ENCODE data around the gene ZNF3.

The ZNF3 gene

GRCh38 chr7:100057006-100057405 lies 24.5 kb downstream of the ZNF3 start:
- Mint-ChIP-seq H3K4me3 (no peak overlapping the region), H3K27me3 (no peaks in the 10 kb centered on the region), H3K27ac (no peak overlapping the region), H3K9me3 (no peaks in the 10 kb centered on the region), H3K4me1 (peaks cover 6% of the 10 kb centered on the region)
- ATAC-seq: no peak
- DNase-seq: no peak

GRCh38 chr7:100053215-100053614 lies 28.3 kb downstream of the ZNF3 start:
- Mint-ChIP-seq H3K4me3 (no peak overlapping the region), H3K27me3 (no peaks in the 10 kb centered on the region), H3K4me1 (peaks cover 26% of the 10 kb centered on the region), H3K27ac (no peak overlapping the region), H3K9me3 (no peaks in the 10 kb centered on the region)
- ATAC-seq (peak; percentile 35), DNase-seq (peak; percentile 18 to 27)

GRCh38 chr7:100051611-100052010 lies 29.9 kb downstream of the ZNF3 start:
- no peak for ATAC-seq
- Mint-ChIP-seq H3K4me3 (peak overlapping the region; percentile 16 to 19), H3K4me1 (peaks cover 22% of the 10 kb centered on the region), H3K9me3 (no peaks in the 10 kb centered on the region), H3K27ac (no peak overlapping the region), H3K27me3 (no peaks in the 10 kb centered on the region)
- DNase-seq: no peak

GRCh38 chr7:100049441-100050291 lies 31.9 kb downstream of the ZNF3 start, which contains the start of gene ZSCAN21:
TSS of gene ZSCAN21 (plus strand) at chr7:100049774. CDS start at chr7:100057007, 7,233 bp downstream.
- Mint-ChIP-seq H3K9me3 (no peaks in the 10 kb centered on the region), H3K27me3 (no peaks in the 10 kb centered on the region), H3K4me1 (peaks cover 22% of the 10 kb centered on the region), H3K4me3 (peak within 1 kb of the TSS; percentile 83 to 89), H3K27ac (peak within 1 kb of the TSS; percentile 22 to 82)
- ATAC-seq (peak; percentile 96), DNase-seq (peak; percentile 77 to 82)

DNA sequence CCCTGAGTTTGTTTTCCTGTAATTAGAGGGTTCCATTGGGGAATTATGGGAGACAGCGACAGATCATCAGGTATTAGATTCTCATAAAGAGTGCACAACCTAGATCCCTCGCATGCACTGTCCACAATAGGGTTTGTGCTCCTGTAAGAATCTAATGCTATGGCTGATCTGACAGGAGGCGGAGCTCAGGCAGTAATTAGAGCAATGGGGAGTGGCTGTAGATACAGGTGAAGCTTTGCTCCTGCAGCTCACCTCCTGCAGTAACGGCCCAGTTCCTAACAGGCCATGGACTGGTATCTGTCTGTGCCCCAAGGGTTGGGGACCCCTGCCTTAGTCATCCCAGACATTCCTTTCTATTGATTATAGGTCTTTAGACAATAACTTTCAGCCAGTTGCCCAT lies 32.8 kb downstream of the ZNF3 start:
- Mint-ChIP-seq H3K4me1 (peaks cover 22% of the 10 kb centered on the region), H3K27me3 (no peaks in the 10 kb centered on the region), H3K9me3 (no peaks in the 10 kb centered on the region), H3K4me3 (peak overlapping the region in 1 of 2 donors; percentile 83), H3K27ac (no peak overlapping the region)
- ATAC-seq (no peak), DNase-seq (no peak)

GRCh38 chr7:100044718-100045117 lies 36.8 kb downstream of the ZNF3 start:
- Mint-ChIP-seq H3K27me3 (no peaks in the 10 kb centered on the region), H3K4me3 (no peak overlapping the region), H3K27ac (no peak overlapping the region), H3K4me1 (peaks cover 19% of the 10 kb centered on the region), H3K9me3 (no peaks in the 10 kb centered on the region)
- ATAC-seq (no peak), DNase-seq (no peak)

DNA sequence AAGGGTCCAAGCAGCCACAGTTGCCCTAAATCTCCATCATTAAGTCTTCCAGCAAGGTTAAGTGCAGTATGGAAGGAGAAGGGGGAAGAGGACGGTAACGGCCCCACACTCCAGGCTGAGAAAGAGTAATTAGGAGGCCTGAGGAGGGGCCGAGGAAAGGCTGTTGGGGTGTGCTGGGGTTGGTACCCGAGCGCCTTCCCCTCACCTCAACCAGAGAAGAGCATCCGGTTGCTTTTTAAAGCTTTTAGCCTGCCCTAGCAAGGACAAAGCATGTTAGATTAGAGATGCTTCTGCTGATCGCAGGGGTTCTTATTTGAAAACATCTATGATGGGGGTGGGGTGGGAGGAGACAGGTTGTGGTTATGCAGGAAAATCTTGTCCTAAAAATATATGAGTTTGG lies 40.9 kb downstream of the ZNF3 start:
- no peak overlapping the region for H3K27ac Mint-ChIP-seq
- H3K27me3 Mint-ChIP-seq: no peaks in the 10 kb centered on the region
- H3K4me3 Mint-ChIP-seq: peak overlapping the region in 1 of 2 donors; percentile 10
- no peak for DNase-seq
- ATAC-seq: no peak
- H3K9me3 Mint-ChIP-seq: no peaks in the 10 kb centered on the region
- peaks cover 21% of the 10 kb centered on the region for H3K4me1 Mint-ChIP-seq

DNA sequence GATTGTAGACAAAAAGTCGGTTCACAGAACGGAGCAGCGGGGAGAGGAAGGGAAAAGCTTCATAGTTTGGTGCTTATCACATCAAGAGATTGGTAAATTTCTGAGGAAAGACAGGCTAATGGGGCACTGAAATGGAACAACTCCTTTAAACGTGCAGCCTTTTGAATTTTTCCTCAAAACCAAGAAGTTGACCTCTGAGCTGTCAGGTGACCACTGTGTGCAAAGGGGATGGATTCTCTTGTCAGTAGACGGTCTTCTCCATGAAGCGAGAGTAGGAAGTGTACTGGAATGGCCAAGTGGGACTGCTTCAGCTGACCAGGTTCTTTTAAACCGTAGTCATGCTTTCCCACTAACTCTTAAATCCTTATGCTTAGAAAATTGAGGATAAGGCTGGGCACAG lies 43.2 kb downstream of the ZNF3 start:
- Mint-ChIP-seq H3K27me3 (no peaks in the 10 kb centered on the region), H3K27ac (no peak overlapping the region), H3K4me1 (peaks cover 21% of the 10 kb centered on the region), H3K9me3 (no peaks in the 10 kb centered on the region), H3K4me3 (no peak overlapping the region)
- DNase-seq (no peak), ATAC-seq (no peak)

DNA sequence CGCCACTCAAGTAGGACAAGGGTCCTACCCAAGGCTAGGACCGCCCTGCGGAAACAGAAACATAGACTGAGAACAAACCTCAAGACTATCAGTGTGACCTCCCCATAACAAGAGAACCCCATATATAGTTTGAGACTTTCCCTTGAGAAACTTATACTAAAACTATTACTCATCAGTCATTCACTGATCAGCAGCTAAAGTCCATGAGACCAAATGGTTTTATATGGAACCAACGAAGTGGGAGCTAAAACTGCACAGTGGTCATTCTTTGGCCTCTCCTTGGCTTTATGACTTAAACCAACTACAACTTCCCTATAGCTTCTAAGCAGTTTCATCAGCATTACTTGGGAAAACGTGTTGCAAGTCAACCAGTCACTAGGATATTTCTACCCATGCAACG lies 45.6 kb downstream of the ZNF3 start:
- ATAC-seq (no peak), DNase-seq (no peak)
- Mint-ChIP-seq H3K4me1 (peaks cover 15% of the 10 kb centered on the region), H3K4me3 (no peak overlapping the region), H3K27me3 (no peaks in the 10 kb centered on the region), H3K9me3 (no peaks in the 10 kb centered on the region), H3K27ac (peak overlapping the region in 1 of 2 donors; percentile 78)

DNA sequence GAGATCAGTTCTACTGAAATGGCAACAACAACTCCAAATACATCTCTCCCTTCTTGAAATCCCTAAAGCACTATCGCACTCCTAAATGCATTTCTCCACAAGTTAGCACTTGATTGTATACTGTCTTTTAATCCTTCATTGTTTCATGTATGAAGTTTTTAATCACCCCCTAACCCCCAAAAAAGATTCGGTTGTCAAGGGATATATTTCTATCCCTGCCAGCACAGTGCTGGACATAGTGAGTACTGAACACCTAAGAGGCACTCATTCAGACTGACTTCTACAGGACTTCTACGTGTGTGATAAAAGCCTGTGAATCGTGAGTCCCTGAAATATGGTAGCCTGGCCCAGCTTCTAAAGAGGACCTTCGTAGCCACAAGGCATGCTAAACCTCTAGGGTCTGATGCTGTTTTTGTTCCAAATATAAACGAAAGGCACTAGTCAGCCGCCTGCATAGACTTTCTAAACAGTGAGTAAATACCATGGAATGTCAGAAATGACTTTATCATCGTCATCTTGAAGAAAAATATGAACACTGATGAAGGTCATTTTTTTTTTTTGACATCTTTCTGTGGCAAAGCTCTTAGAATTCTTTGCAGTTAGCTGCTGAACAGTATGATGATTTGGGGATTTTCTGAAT lies 46.5 kb downstream of the ZNF3 start:
- no peak overlapping the region for H3K4me3 Mint-ChIP-seq
- no peak for ATAC-seq

GRCh38 chr7:100033526-100033925 lies 48.0 kb downstream of the ZNF3 start:
- Mint-ChIP-seq H3K4me3 (no peak overlapping the region), H3K4me1 (no peaks in the 10 kb centered on the region), H3K27ac (no peak overlapping the region), H3K9me3 (no peaks in the 10 kb centered on the region), H3K27me3 (no peaks in the 10 kb centered on the region)
- no peak for ATAC-seq
- no peak for DNase-seq

More for the DNA sequence above, 46.5 kb downstream of the ZNF3 start:
- Mint-ChIP-seq H3K27ac (no peak overlapping the region), H3K4me1 (peaks cover 6% of the 10 kb centered on the region), H3K9me3 (no peaks in the 10 kb centered on the region), H3K27me3 (no peaks in the 10 kb centered on the region)
- DNase-seq: no peak

DNA sequence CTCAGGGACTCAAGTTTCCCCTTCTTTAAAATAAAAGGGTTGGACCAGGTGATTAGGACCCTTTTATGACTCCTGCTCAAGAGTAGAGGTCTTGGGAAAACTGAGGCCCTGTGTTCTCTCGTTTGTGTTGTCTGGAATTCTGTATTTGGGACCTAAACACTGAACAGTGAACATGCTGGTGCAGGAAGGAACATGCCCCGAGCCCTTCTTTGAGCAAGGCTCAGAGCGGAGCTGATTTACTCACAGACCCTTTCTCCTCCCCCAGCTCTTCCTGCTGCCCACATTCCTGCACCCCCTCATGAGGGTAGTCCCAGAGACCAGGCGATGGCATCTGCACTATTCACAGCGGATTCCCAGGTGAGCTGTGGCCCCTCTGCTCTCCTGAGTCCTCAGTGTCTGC lies 51.9 kb downstream of the ZNF3 start:
- DNase-seq: no peak
- ATAC-seq: no peak
- Mint-ChIP-seq H3K4me1 (no peaks in the 10 kb centered on the region), H3K4me3 (no peak overlapping the region), H3K27ac (peak overlapping the region in 1 of 2 donors; percentile 49), H3K27me3 (no peaks in the 10 kb centered on the region), H3K9me3 (no peaks in the 10 kb centered on the region)

DNA sequence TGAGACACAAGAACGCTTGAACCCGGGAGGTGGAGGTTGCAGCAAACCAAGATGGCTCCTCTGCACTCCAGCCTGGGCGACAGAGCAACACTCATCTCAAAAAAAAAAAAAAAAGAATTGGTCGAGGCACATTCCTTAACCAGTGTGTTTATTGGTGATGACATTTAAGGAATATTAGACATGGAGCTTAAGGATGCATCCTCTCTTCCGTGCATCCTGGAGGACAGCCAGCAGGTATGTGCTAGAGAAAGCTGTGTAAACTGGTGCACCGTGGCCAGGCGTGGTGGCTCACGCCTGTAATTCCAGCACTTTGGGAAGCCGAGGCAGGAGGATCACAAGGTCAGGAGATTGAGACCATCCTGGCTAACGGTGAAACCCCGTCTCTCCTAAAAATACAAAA lies 54.3 kb downstream of the ZNF3 start:
- Mint-ChIP-seq H3K4me3 (peak overlapping the region in 1 of 2 donors; percentile 13), H3K27ac (peak overlapping the region in 1 of 2 donors; percentile 48), H3K9me3 (no peaks in the 10 kb centered on the region)

DNA sequence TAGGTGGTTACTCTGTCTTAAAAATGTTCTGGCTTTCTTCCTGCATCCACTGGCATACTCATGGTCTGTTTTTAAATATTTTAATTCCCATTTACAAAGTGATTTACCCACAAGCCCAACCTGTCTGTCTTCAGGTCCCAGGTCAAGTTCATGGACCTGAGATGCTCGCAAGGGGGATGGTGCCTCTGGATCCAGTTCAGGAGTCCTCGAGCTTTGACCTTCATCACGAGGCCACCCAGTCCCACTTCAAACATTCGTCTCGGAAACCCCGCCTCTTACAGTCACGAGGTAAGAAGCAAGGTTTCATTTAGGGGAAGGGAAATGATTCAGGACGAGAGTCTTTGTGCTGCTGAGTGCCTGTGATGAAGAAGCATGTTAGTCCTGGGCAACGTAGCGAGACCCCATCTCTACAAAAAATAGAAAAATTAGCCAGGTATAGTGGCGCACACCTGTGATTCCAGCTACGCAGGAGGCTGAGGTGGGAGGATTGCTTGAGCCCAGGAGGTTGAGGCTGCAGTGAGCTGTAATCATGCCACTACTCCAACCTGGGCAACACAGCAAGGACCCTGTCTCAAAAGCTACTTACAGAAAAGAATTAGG lies 57.4 kb downstream of the ZNF3 start:
- H3K27ac Mint-ChIP-seq: no peak overlapping the region
- no peak overlapping the region for H3K4me3 Mint-ChIP-seq
- ATAC-seq (no peak), DNase-seq (no peak)
- no peaks in the 10 kb centered on the region for H3K27me3 Mint-ChIP-seq
- H3K9me3 Mint-ChIP-seq: no peaks in the 10 kb centered on the region
- peaks cover 48% of the 10 kb centered on the region for H3K4me1 Mint-ChIP-seq

More for the DNA sequence above, 54.3 kb downstream of the ZNF3 start:
- DNase-seq (no peak), ATAC-seq (no peak)
- peaks cover 19% of the 10 kb centered on the region for H3K4me1 Mint-ChIP-seq
- H3K27me3 Mint-ChIP-seq: no peaks in the 10 kb centered on the region

GRCh38 chr7:100023526-100023925 lies 58.0 kb downstream of the ZNF3 start:
- peaks cover 54% of the 10 kb centered on the region for H3K4me1 Mint-ChIP-seq
- H3K27me3 Mint-ChIP-seq: no peaks in the 10 kb centered on the region
- DNase-seq: no peak
- H3K27ac Mint-ChIP-seq: peak overlapping the region; percentile 82 to 91
- H3K9me3 Mint-ChIP-seq: no peaks in the 10 kb centered on the region
- no peak overlapping the region for H3K4me3 Mint-ChIP-seq
- ATAC-seq: no peak

GRCh38 chr7:100022621-100023020 lies 58.9 kb downstream of the ZNF3 start:
- ATAC-seq: no peak
- no peaks in the 10 kb centered on the region for H3K9me3 Mint-ChIP-seq
- no peak overlapping the region for H3K4me3 Mint-ChIP-seq
- no peak for DNase-seq
- no peaks in the 10 kb centered on the region for H3K27me3 Mint-ChIP-seq
- peaks cover 63% of the 10 kb centered on the region for H3K4me1 Mint-ChIP-seq
- H3K27ac Mint-ChIP-seq: no peak overlapping the region

Measured in stimulated activated naive CD8-positive, alpha-beta T cell treated with anti-CD3 and anti-CD28 coated beads, Interleukin-15, amount 100 ng/mL, for 72 hours (primary cell).